Measurements from ENCODE around the gene HERC5.
"Not testable (repeated sequence)": the region's sequence is repeated elsewhere in the genome, so short reads cannot be mapped to it uniquely, and the experiment has no call there.

The HERC5 gene

DNA sequence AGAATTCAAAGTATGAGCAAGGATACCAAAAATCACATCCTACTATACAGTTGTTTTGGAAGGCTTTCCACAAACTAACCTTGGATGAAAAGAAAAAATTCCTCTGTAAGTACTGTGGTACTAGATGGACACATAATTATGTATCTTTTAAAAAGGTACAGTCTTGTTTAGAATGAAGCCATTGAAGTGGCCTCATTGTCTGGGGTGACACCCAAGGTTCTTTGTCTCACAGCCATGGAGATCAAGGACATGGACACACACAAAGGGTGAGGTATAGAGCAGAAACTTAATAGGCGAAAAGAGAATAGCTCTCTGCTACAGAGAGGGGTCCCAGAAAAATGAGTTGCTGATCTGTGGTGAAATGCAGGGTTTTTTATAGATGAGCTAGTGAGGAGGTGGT lies 16.8 kb upstream of the HERC5 start:
- TF ChIP-seq, protein P1, sequence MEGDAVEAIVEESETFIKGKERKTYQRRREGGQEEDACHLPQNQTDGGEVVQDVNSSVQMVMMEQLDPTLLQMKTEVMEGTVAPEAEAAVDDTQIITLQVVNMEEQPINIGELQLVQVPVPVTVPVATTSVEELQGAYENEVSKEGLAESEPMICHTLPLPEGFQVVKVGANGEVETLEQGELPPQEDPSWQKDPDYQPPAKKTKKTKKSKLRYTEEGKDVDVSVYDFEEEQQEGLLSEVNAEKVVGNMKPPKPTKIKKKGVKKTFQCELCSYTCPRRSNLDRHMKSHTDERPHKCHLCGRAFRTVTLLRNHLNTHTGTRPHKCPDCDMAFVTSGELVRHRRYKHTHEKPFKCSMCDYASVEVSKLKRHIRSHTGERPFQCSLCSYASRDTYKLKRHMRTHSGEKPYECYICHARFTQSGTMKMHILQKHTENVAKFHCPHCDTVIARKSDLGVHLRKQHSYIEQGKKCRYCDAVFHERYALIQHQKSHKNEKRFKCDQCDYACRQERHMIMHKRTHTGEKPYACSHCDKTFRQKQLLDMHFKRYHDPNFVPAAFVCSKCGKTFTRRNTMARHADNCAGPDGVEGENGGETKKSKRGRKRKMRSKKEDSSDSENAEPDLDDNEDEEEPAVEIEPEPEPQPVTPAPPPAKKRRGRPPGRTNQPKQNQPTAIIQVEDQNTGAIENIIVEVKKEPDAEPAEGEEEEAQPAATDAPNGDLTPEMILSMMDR (IDR thresholded peaks at IDR 0.05; ENCODE audit: extremely low read depth, missing control alignments), result no peak
- DNase-seq (ENCODE audit: low spot score), result no peak

DNA sequence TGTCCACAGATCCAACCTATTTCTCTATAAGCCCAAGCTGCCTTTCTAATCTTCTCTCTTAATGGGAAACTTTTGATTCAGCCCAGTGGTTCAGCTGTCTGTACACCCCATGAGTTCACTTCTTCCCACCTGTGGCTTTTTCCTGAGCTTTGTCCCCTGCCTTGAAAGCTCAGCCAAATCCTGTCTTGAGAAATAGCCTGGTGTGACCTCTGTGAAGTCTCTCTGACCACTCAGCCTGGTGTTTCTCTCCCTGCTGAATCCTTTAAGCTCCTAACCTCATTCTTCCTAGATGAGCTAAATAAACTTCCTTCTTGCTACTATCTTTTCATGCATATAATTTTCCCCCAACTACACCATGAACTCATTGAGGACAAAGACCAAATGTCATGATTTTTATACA lies 15.2 kb upstream of the HERC5 start:
- DNase-seq (ENCODE audit: low spot score), result no peak
- TF ChIP-seq, protein P1 (IDR thresholded peaks at IDR 0.05; ENCODE audit: extremely low read depth, missing control alignments), result no peak

DNA sequence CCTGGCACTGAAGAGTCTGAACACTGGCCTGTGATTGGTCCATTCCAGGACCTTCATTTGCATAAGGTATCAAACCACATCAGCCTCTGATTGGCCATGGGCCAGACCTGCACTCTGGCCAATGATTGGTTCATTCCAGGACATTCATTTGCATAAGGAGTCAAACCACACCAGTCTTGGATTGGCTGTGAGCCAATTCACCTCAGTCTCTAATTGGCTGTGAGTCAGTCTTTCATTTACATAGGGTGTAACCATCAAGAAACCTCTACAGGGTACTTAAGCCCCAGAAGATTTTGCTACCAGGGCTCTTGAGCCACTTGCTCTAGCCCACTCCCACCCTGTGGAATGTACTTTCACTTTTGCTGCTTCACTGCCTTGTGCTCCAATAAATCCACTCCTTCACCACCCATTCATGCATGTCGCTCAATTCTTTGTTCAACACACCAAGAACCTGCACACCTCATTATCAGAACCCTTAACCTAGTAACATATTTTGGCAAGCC lies 14.2 kb upstream of the HERC5 start:
- no peak for DNase-seq (ENCODE audit: low spot score)

DNA sequence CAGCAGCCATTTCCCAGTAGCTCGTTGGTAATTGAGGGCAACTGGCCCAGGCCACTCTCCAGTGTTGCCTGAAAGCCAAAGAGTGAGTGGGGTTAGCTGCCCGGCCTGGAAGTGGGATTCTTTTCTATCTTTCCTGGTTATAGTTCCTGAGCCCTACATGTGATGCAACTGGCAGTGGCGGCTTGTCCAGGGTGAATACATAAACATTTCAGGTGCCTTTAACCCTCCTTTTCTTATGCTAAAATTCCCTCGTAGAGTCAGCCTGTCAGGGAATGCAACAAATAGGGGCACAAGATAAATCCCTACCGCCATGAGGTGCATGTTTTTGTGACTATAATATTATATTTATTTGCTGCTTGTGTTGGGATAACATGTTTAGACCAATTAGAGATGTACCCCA lies 13.4 kb upstream of the HERC5 start:
- TF ChIP-seq, protein P1 (IDR thresholded peaks at IDR 0.05; ENCODE audit: extremely low read depth, missing control alignments), result no peak
- DNase-seq (ENCODE audit: low spot score), result no peak

More for the DNA sequence above, 14.2 kb upstream of the HERC5 start:
- TF ChIP-seq, protein P1 (IDR thresholded peaks at IDR 0.05; ENCODE audit: extremely low read depth, missing control alignments), result no peak

DNA sequence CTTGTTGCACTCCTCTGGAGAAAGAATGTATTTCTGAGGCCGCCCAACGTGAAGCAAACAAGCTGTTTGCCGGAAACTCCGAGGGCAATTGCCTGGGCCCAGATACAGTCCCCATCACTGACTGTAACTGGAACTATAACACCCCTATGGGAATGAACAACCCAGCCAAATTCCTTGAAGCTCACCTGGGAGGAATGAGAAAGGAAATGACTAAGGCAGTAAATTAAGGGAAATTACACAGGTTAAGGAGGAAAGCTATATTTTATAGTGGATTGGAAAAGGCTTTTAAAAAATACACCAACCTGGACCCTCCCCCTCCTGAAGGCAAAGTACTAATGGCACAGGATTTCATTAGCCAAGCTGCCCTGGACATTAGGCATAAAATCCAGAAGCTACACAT lies 11.7 kb upstream of the HERC5 start:
- TF ChIP-seq, protein P1 (IDR thresholded peaks at IDR 0.05; ENCODE audit: extremely low read depth, missing control alignments), result no peak
- no peak for DNase-seq (ENCODE audit: low spot score)

DNA sequence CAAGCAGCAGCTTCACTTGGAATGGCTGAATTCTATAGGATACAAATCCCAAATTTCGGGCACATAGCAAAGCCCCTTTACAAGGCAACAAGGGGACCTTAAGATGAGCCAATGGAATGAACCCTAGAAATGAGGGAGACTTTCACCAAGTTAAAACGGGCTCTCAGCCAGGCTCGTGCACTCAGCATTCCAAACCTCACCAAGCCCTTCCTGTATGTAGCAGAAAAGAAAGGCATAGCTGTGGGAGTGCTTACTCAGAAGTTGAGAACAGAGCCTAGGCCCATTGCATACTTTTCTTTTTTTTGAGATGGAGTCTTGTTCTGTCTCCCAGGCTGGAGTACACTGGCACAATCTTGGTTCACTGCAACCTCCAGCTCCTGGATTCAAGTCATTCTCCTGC lies 10.8 kb upstream of the HERC5 start:
- DNase-seq (ENCODE audit: low spot score), result no peak
- TF ChIP-seq, protein P1 (IDR thresholded peaks at IDR 0.05; ENCODE audit: extremely low read depth, missing control alignments), result no peak

DNA sequence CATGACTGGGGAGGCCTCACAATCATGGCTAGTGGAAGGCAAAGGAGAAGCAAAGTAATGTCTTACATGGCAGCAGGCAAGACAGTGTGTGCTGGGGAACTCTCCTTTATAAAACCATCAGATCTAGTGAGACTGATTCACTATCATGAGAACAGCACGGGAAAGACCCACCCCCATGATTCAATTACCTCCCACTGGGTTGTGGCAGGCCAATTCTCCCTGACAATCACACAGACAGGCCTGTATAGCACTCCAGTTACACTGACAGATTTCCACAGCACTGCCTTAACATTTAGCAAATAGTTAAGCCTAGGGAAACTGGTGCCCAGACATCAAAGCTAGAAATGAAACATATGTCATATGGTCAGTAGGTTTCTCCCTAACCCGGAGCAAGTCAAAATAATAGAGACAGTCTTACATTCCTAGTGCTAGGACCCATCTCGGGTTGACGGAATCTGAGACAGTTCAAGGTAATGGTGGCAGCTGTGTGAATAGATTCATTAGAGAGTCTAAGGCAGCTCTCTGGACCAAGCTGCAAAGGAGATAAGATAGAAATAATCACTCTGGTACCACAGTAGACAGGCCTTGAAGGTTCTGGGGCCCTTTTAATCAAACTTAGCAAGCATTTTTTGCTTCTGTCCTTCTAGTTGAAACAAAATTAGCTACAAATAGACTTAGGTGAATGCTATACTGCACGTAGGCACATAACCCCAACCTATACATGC lies 9.4 kb upstream of the HERC5 start:
- no peak for DNase-seq (ENCODE audit: low spot score)
- TF ChIP-seq, protein P1 (IDR thresholded peaks at IDR 0.05; ENCODE audit: extremely low read depth, missing control alignments), result no peak

DNA sequence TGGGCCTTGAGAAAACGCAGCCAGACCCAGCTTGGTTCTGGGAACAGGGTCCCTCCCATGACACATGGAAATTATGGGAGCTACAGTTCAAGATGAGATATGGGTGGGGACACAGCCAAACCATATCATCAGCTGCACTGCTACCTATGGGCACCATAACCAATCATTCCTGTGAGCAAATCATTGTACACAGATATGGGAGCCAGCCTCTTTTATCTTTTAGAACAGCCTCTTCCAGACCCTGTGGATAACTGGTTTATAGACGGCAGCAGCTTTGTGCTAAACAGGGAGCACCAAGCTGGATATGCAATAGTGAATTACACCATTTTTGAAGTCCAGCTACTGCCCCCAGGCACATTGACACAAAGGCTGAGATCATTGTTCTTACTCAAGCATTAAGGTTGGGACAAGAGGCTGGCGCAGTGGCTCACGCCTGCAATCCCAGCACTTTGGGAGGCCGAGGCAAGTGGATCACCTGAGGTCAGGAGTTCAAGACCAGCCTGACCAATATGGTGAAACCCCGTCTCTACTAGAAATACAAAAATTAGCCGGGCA lies 8.6 kb upstream of the HERC5 start:
- DNase-seq (ENCODE audit: low spot score), result not testable (repeated sequence)

Data from GM20000 (cell line).